SK-N-SH treated with all-trans-retinoic acid at 6 μM for 48 hours (cell line): ENCODE results near the gene HSP90AB1.

Experiments
- ATAC-seq: fragments of 200-7000 bp; cut with Tn5 transposase; 3 replicates; pipeline ENCODE4 v1.9.1; 2020; ENCODE audit warnings: mild to moderate bottlenecking, moderate library complexity
- ARNTL ChIP-seq: fragments of 450-650 bp; formaldehyde crosslinking; IDR thresholded peaks from 2 replicates; pipeline ENCODE4 v1.5.0; 2020; ENCODE audit warnings: low read depth, mild to moderate bottlenecking, moderate library complexity, borderline replicate concordance
- BACH2 ChIP-seq: fragments of 250-450 bp; sonication (Bioruptor Pico); IDR thresholded peaks from 2 replicates; pipeline ENCODE4 v1.9.0; 2021; ENCODE audit warnings: mild to moderate bottlenecking, borderline replicate concordance
- CSDC2 ChIP-seq: fragments of 250-450 bp; sonication (Bioruptor Pico); IDR thresholded peaks from 2 replicates; pipeline ENCODE4 v1.5.0; 2020; ENCODE audit warnings: mild to moderate bottlenecking, moderate library complexity
- ESRRG ChIP-seq: fragments of 250-450 bp; sonication (Bioruptor Pico); IDR thresholded peaks from 2 replicates; pipeline ENCODE4 v1.6.1; 2021; ENCODE audit warnings: mild to moderate bottlenecking
- GLIS3 ChIP-seq: fragments of 250-450 bp; sonication (Bioruptor Pico); IDR thresholded peaks from 2 replicates; pipeline ENCODE4 v1.5.0; 2020; ENCODE audit warnings: mild to moderate bottlenecking, moderate library complexity
- ISL1 ChIP-seq: fragments of 250-450 bp; sonication (Bioruptor Pico); IDR thresholded peaks from 2 replicates; pipeline ENCODE4 v2.1.2; 2022; ENCODE audit warnings: mild to moderate bottlenecking, moderate library complexity
- OSR1 ChIP-seq: fragments of 250-450 bp; sonication (Bioruptor Pico); IDR thresholded peaks from 2 replicates; pipeline ENCODE4 v1.8.0; 2022; ENCODE audit warnings: moderate library complexity, mild to moderate bottlenecking, inconsistent platforms
- PATZ1 ChIP-seq: fragments of 250-450 bp; sonication (Bioruptor Pico); IDR thresholded peaks from 2 replicates; pipeline ENCODE4 v1.8.0; 2020; ENCODE audit warnings: mild to moderate bottlenecking, moderate library complexity, borderline replicate concordance
- PPARA ChIP-seq: fragments of 250-450 bp; sonication (Bioruptor Pico); IDR thresholded peaks from 2 replicates; pipeline ENCODE4 v1.5.0; 2020; ENCODE audit warnings: mild to moderate bottlenecking, borderline replicate concordance
- RARB ChIP-seq: fragments of 250-450 bp; sonication (Bioruptor Pico); IDR thresholded peaks from 2 replicates; pipeline ENCODE4 v1.8.0; 2021; ENCODE audit warnings: mild to moderate bottlenecking, moderate library complexity
- SNAI2 ChIP-seq: fragments of 250-450 bp; sonication (Bioruptor Pico); IDR thresholded peaks from 2 replicates; pipeline ENCODE4 v1.5.0; 2020; ENCODE audit warnings: mild to moderate bottlenecking, moderate library complexity
- TCF4 ChIP-seq: fragments of 250-450 bp; sonication (Bioruptor Pico); IDR thresholded peaks from 2 replicates; pipeline ENCODE4 v1.8.0; 2021; ENCODE audit warnings: mild to moderate bottlenecking, moderate library complexity, borderline replicate concordance
- TOX ChIP-seq: fragments of 250-450 bp; sonication (Bioruptor Pico); IDR thresholded peaks from 2 replicates; pipeline ENCODE4 v1.8.0; 2021; ENCODE audit warnings: mild to moderate bottlenecking, moderate library complexity, borderline replicate concordance
- TSHZ2 ChIP-seq: fragments of 250-450 bp; sonication (Bioruptor Pico); IDR thresholded peaks from 2 replicates; pipeline ENCODE4 v1.5.0; 2020; ENCODE audit warnings: mild to moderate bottlenecking, moderate library complexity
- ZC3H10 ChIP-seq: fragments of 250-450 bp; sonication (Bioruptor Pico); IDR thresholded peaks from 2 replicates; pipeline ENCODE4 v1.5.1; 2021; ENCODE audit warnings: mild to moderate bottlenecking, moderate library complexity
- ZFP3 ChIP-seq: fragments of 250-450 bp; sonication (Bioruptor Pico); IDR thresholded peaks from 2 replicates; pipeline ENCODE4 v1.5.0; 2020; ENCODE audit warnings: mild to moderate bottlenecking, moderate library complexity
- ZFP30 ChIP-seq: fragments of 450-650 bp; formaldehyde crosslinking; IDR thresholded peaks from 2 replicates; pipeline ENCODE4 v1.5.0; 2022; ENCODE audit warnings: mild to moderate bottlenecking, moderate library complexity
- ZNF565 ChIP-seq: fragments of 450-650 bp; formaldehyde crosslinking; conservative IDR thresholded peaks from 2 replicates; pipeline ENCODE4 v1.5.0; 2020; ENCODE audit warnings: low read depth, mild to moderate bottlenecking, moderate library complexity
- ZNF70 ChIP-seq: fragments of 450-650 bp; formaldehyde crosslinking; IDR thresholded peaks from 2 replicates; pipeline ENCODE4 v1.5.0; 2020; ENCODE audit warnings: mild to moderate bottlenecking, moderate library complexity
- ZNF8 ChIP-seq: fragments of 450-650 bp; formaldehyde crosslinking; IDR thresholded peaks from 2 replicates; pipeline ENCODE4 v1.5.0; 2020; ENCODE audit warnings: mild to moderate bottlenecking, moderate library complexity
- TF ChIP-seq, protein P1 (sequence below): fragments of 250-450 bp; sonication (Bioruptor Pico); IDR thresholded peaks from 2 replicates; pipeline ENCODE4 v1.8.0; 2021; ENCODE audit warnings: low read depth, mild to moderate bottlenecking, moderate library complexity, borderline replicate concordance
- TF ChIP-seq, protein P2 (sequence below): fragments of 250-450 bp; sonication (Bioruptor Pico); IDR thresholded peaks from 2 replicates; pipeline ENCODE4 v1.5.1; 2021; ENCODE audit warnings: mild to moderate bottlenecking, moderate library complexity

The HSP90AB1 gene

GRCh38 chr6:44207966-44208365 lies 38.9 kb upstream of the HSP90AB1 start (continued):
- TF ChIP-seq, protein P1, sequence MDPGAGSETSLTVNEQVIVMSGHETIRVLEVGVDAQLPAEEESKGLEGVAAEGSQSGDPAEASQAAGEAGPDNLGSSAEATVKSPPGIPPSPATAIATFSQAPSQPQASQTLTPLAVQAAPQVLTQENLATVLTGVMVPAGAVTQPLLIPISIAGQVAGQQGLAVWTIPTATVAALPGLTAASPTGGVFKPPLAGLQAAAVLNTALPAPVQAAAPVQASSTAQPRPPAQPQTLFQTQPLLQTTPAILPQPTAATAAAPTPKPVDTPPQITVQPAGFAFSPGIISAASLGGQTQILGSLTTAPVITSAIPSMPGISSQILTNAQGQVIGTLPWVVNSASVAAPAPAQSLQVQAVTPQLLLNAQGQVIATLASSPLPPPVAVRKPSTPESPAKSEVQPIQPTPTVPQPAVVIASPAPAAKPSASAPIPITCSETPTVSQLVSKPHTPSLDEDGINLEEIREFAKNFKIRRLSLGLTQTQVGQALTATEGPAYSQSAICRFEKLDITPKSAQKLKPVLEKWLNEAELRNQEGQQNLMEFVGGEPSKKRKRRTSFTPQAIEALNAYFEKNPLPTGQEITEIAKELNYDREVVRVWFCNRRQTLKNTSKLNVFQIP (CRISPR knock-in tag) = no peak
- TF ChIP-seq ZC3H10 (CRISPR knock-in tag) (no peak), GLIS3 (no peak), TOX (CRISPR knock-in tag) (no peak), ARNTL (no peak), OSR1 (CRISPR knock-in tag) (no peak), ESRRG (no peak), ZNF8 (CRISPR knock-in tag) (no peak)

DNA sequence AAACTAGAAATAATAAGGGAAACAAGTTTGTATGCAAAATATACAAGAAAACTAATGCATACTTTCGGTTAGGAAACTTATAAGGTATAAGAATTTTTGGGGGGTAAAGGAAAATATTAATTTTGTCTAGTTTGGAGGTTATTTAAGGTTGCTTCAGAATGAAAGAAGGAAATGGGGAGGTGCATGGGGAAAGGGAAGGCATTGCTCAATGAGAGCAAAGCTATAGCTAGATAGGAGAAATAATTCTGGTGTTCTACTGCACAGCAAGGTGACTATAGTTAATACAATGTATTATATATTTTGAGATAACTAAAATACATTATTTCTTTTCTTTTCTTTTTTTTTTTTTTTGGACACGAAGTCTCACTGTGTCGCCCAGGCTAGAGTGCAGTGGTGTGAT lies 35.6 kb upstream of the HSP90AB1 start:
- ATAC-seq = no peak
- TF ChIP-seq, protein P2, sequence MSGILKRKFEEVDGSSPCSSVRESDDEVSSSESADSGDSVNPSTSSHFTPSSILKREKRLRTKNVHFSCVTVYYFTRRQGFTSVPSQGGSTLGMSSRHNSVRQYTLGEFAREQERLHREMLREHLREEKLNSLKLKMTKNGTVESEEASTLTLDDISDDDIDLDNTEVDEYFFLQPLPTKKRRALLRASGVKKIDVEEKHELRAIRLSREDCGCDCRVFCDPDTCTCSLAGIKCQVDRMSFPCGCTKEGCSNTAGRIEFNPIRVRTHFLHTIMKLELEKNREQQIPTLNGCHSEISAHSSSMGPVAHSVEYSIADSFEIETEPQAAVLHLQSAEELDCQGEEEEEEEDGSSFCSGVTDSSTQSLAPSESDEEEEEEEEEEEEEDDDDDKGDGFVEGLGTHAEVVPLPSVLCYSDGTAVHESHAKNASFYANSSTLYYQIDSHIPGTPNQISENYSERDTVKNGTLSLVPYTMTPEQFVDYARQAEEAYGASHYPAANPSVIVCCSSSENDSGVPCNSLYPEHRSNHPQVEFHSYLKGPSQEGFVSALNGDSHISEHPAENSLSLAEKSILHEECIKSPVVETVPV = no peak
- TF ChIP-seq PPARA (CRISPR knock-in tag) = no peak
- no peak for TF ChIP-seq ZNF8 (CRISPR knock-in tag)
- no peak for TF ChIP-seq GLIS3
- TF ChIP-seq ZC3H10 (CRISPR knock-in tag) = no peak
- TF ChIP-seq SNAI2 (CRISPR knock-in tag) = no peak
- no peak for TF ChIP-seq ARNTL
- TF ChIP-seq ZNF565 (CRISPR knock-in tag) = no peak
- TF ChIP-seq, protein P1 (CRISPR knock-in tag) = no peak
- TF ChIP-seq BACH2 = no peak
- no peak for TF ChIP-seq RARB (CRISPR knock-in tag)
- TF ChIP-seq ESRRG = no peak

GRCh38 chr6:44214307-44214706 lies 32.6 kb upstream of the HSP90AB1 start:
- TF ChIP-seq PPARA (CRISPR knock-in tag) (no peak), TCF4 (CRISPR knock-in tag) (no peak), ESRRG (no peak), ZFP3 (CRISPR knock-in tag) (no peak), ZFP30 (CRISPR knock-in tag) (no peak), TOX (CRISPR knock-in tag) (no peak), RARB (CRISPR knock-in tag) (no peak), ZNF70 (CRISPR knock-in tag) (no peak), ARNTL (no peak), ZNF565 (CRISPR knock-in tag) (no peak), OSR1 (CRISPR knock-in tag) (no peak), TSHZ2 (CRISPR knock-in tag) (no peak), SNAI2 (CRISPR knock-in tag) (no peak), PATZ1 (CRISPR knock-in tag) (no peak), ZC3H10 (CRISPR knock-in tag) (no peak), ISL1 (CRISPR knock-in tag) (no peak), CSDC2 (CRISPR knock-in tag) (no peak), BACH2 (no peak)
- TF ChIP-seq, protein P2 = no peak
- TF ChIP-seq, protein P1 (CRISPR knock-in tag) = no peak
- ATAC-seq = no peak
